Endothelial cell of umbilical vein (primary cell): ENCODE data around the gene LCLAT1. TPM values are rescaled to one million over a fixed set of nuclear protein-coding genes. Genes with fewer than 3 reads are reported as not detected.

Experiments
- BruUV-seq: library from RNA; stranded (reverse); fragments of 400-500 nt; replicated peaks from 2 replicates; lab custom pipeline; 2021; lab: Mats Ljungman, UMichigan
- CTCF ChIA-PET: fragments of 300-600, 350-600 bp; sonication (Branson Sonifier 250); formaldehyde crosslinking; loops from one replicate; lab custom pipeline; 2021; ENCODE audit warnings: antibody characterized with exemption, inconsistent platforms; lab: Charles Lee
- POLR2A ChIA-PET: fragments of 300-600, 350-600 bp; sonication (Branson Sonifier 250); formaldehyde crosslinking; loops from one replicate; lab custom pipeline; 2021; ENCODE audit warnings: antibody characterized with exemption, inconsistent platforms; lab: Charles Lee
- DNase-seq: peaks from one replicate; pipeline ENCODE4 v3.0.0-alpha.2; 2011; ENCODE audit warnings: low read depth, low spot score
- FAIRE-seq: peaks from 2 replicates; lab custom pipeline; 2011; peaks lifted over from hg19 to GRCh38; lab: Jason Lieb, UNC
- H2AFZ ChIP-seq: 2 replicates; pipeline ENCODE4 v1.6.0; 2012; ENCODE audit warnings: low read depth, low read length, control low read depth, inconsistent platforms
- H3K27ac ChIP-seq: 2 replicates; pipeline ENCODE4 v1.5.1; 2011; ENCODE audit warnings: low read depth, mild to moderate bottlenecking, control low read depth, low read length, moderate library complexity; ENCODE audit not compliant: insufficient read depth
- H3K27me3 ChIP-seq, 2 experiments: 2 replicates each; pipeline versions ENCODE4 v1.6.0 to v1.6.1; 2011; ENCODE audit warnings: low read length in 2 of 2, mixed read lengths in 1 of 2; ENCODE audit not compliant: control insufficient read depth in 2 of 2, insufficient read depth in 2 of 2
- H3K36me3 ChIP-seq, 2 experiments: 2 replicates in 1 of 2; 3 replicates in 1 of 2; pipeline ENCODE4 v1.5.1; 2011; ENCODE audit warnings: low read length in 2 of 2, mild to moderate bottlenecking in 1 of 2, moderate library complexity in 1 of 2; ENCODE audit not compliant: control insufficient read depth in 2 of 2, insufficient read depth in 2 of 2; ENCODE audit errors: extremely low read depth in 1 of 2
- H3K4me1 ChIP-seq: 3 replicates; pipeline ENCODE4 v1.5.1; 2011; ENCODE audit warnings: mild to moderate bottlenecking, low read length; ENCODE audit not compliant: control insufficient read depth, insufficient read depth; ENCODE audit errors: extremely low read depth
- H3K4me2 ChIP-seq: 2 replicates; pipeline ENCODE4 v1.6.1; 2011; ENCODE audit warnings: low read length, control low read depth, mixed read lengths; ENCODE audit not compliant: insufficient read depth
- H3K4me3 ChIP-seq, 3 experiments: fragments of 200-600 bp in 1 of 3; sonication (generic), shearing (Covaris generic) in 1 of 3; replicated peaks in 1 of 3; 2 replicates each; pipeline ENCODE4 v1.5.1; 2011 to 2016; ENCODE audit warnings: control low read depth in 3 of 3, low read length in 3 of 3, mild to moderate bottlenecking in 2 of 3, inconsistent platforms in 1 of 3, low read depth in 1 of 3, moderate library complexity in 1 of 3; ENCODE audit not compliant: insufficient read depth in 1 of 3
- H3K79me2 ChIP-seq: 2 replicates; pipeline ENCODE4 v1.6.0; 2012; ENCODE audit warnings: low read length, inconsistent platforms; ENCODE audit not compliant: control insufficient read depth, insufficient read depth
- H3K9ac ChIP-seq: replicated peaks from 2 replicates; pipeline ENCODE3; 2011; ENCODE audit warnings: low read length, control low read depth; ENCODE audit not compliant: insufficient read depth; ENCODE audit errors: extremely low read depth
- H3K9me1 ChIP-seq: replicated peaks from 3 replicates; pipeline ENCODE4 v1.6.0; 2011; ENCODE audit warnings: mild to moderate bottlenecking, low read length; ENCODE audit not compliant: control insufficient read depth, insufficient read depth; ENCODE audit errors: extremely low read depth
- H3K9me3 ChIP-seq: replicated peaks from 2 replicates; pipeline ENCODE4 v1.5.1; 2012; ENCODE audit warnings: low read length, inconsistent platforms; ENCODE audit not compliant: control insufficient read depth, insufficient read depth
- H4K20me1 ChIP-seq: replicated peaks from 2 replicates; pipeline ENCODE3; 2011; ENCODE audit warnings: mild to moderate bottlenecking, low read length; ENCODE audit not compliant: control insufficient read depth, insufficient read depth; ENCODE audit errors: extremely low read depth
- CTCF ChIP-seq, 2 donors: IDR thresholded peaks; 1 replicate in 1 of 2; 2 replicates in 1 of 2; pipeline ENCODE4 v1.5.1; 2011; ENCODE audit warnings: low read length in 2 of 2, mild to moderate bottlenecking in 2 of 2, moderate library complexity in 2 of 2, control low read depth in 1 of 2, inconsistent platforms in 1 of 2, low read depth in 1 of 2; ENCODE audit not compliant: insufficient read depth in 1 of 2; ENCODE audit errors: extremely low read depth in 1 of 2
- EZH2 ChIP-seq: IDR thresholded peaks from 2 replicates; pipeline ENCODE4 v1.6.1; 2012; ENCODE audit warnings: borderline replicate concordance, low read depth, mild to moderate bottlenecking, moderate library complexity, low read length, inconsistent platforms; ENCODE audit not compliant: severe bottlenecking
- FOS ChIP-seq: IDR thresholded peaks from 2 replicates; pipeline ENCODE4 v1.6.1; 2011; ENCODE audit warnings: mild to moderate bottlenecking, low read length, moderate library complexity, borderline replicate concordance; ENCODE audit not compliant: insufficient read depth
- GATA2 ChIP-seq: IDR thresholded peaks from 2 replicates; pipeline ENCODE4 v1.7.0; 2011; ENCODE audit warnings: low read depth, mild to moderate bottlenecking, moderate library complexity, mixed read lengths, low read length; ENCODE audit not compliant: insufficient read length, insufficient read depth
- JUN ChIP-seq: IDR thresholded peaks from 2 replicates; pipeline ENCODE4 v1.6.1; 2011; ENCODE audit warnings: borderline replicate concordance, low read depth; ENCODE audit not compliant: insufficient read length, insufficient read depth
- MAX ChIP-seq: IDR thresholded peaks from 2 replicates; pipeline ENCODE4 v1.6.1; 2011; ENCODE audit not compliant: insufficient read depth, insufficient read length
- MYC ChIP-seq: IDR thresholded peaks from one replicate; pipeline ENCODE4 v1.6.1; 2011; ENCODE audit warnings: mild to moderate bottlenecking, low read depth, low read length
- POLR2A ChIP-seq: IDR thresholded peaks from 2 replicates; pipeline ENCODE4 v1.6.1; 2012; ENCODE audit warnings: low read depth, mild to moderate bottlenecking, control low read depth, low read length
- POLR2AphosphoS5 ChIP-seq: IDR thresholded peaks from 2 replicates; pipeline ENCODE4 v1.6.1; 2012; ENCODE audit warnings: low read depth, mild to moderate bottlenecking, control low read depth, low read length, moderate library complexity; ENCODE audit not compliant: insufficient read depth
- dilution Hi-C: fragments of 300-500 bp; cut with MboI; formaldehyde crosslinking; loops from one replicate; pipeline ENCODE4 v1.15.0; 2019; ENCODE audit warnings: low sequenced_read_pairs; ENCODE audit not compliant: extremely low pct_ligation_motif_present
- intact Hi-C: fragments of 100-400 bp; cut with micrococcal nuclease; formaldehyde crosslinking; loops from one replicate; pipeline ENCODE4 v1.10.0; 2022
- polyA plus RNA-seq, 4 experiments: library from polyadenylated mRNA; depleted of rRNA in 3 of 4; stranded (reverse) in 3 of 4; unstranded in 1 of 4; fragments of >200 nt; gene quantifications; 2 replicates each; pipeline versions ENCODE4 v1.2.1 to v1.2.3, GENCODE V29; 2011 to 2012; ENCODE audit warnings: missing spikeins in 1 of 4
- total RNA-seq: library from RNA; stranded (reverse); gene quantifications from 2 replicates; pipeline ENCODE4 v1.2.3, GENCODE V29; 2021

Gene LCLAT1
- total and polyA plus RNA-seq, 2 donors (not counting 3 experiments of a cell fraction or from before 2014, with no cell fraction given), result 6.1 to 20.8 TPM

- Histone ChIP-seq H3K4me1 (peaks cover 17% of the 10 kb centered on the region), H3K4me3 (no peak overlapping the region), H3K4me2 (no peak overlapping the region), H2AFZ (no peak overlapping the region), H3K9me3 (no peaks in the 10 kb centered on the region), H3K36me3 (no peaks in the 10 kb centered on the region), H3K9ac (no peak overlapping the region), H3K27ac (no peak overlapping the region), H3K79me2 (no peaks in the 10 kb centered on the region), H3K27me3 (no peaks in the 10 kb centered on the region), H4K20me1 (no peaks in the 10 kb centered on the region), H3K9me1 (no peaks in the 10 kb centered on the region)
- no TSS peak for BruUV-seq
- ChIA-PET POLR2A (no interaction called here), CTCF (no interaction called here)
- no peak for DNase-seq
- no peak for FAIRE-seq
- dilution Hi-C loops, result no loop called here
- intact Hi-C loops, result no loop called here
- no peak for TF ChIP-seq MYC
- no peak for TF ChIP-seq POLR2A
- TF ChIP-seq EZH2, result no peak
- TF ChIP-seq POLR2AphosphoS5, result no peak
- no peak for TF ChIP-seq MAX
- TF ChIP-seq GATA2, result no peak
- no peak for TF ChIP-seq CTCF (IDR thresholded peaks at IDR 0.05; ENCODE audit: extremely low read depth in 1 of 2, insufficient read depth in 1 of 2, low read depth in 1 of 2, low read length in 2 of 2)
- no peak for TF ChIP-seq FOS
- TF ChIP-seq JUN, result no peak
Measured at GRCh38 chr2:30441023-30441422, 6.0 kb upstream of the LCLAT1 start.
